GM23338 (cell line): ENCODE results near the gene GLRA1. TPM values are rescaled to one million over a fixed set of nuclear protein-coding genes. Genes with fewer than 3 reads are reported as not detected.

Source experiments
- ATAC-seq: fragments of 200-7000 bp; cut with Tn5 transposase; 3 replicates; pipeline ENCODE4 v1.9.1; 2020
- DNase-seq: peaks from one replicate; pipeline ENCODE4 v3.0.0-alpha.2; 2015; ENCODE audit warnings: low spot score
- H2AFZ ChIP-seq: fragments of 200-600 bp; sonication (generic); 2 replicates; pipeline ENCODE4 v1.8.0; 2016; ENCODE audit warnings: antibody characterized with exemption, mild to moderate bottlenecking, moderate library complexity
- H3F3A ChIP-seq: fragments of 200-600 bp; sonication (generic); replicated peaks from 2 replicates; pipeline ENCODE4 v1.8.0; 2017; ENCODE audit warnings: antibody characterized with exemption, mixed run types, low read depth
- H3K27ac ChIP-seq: fragments of 200-600 bp; sonication (generic); 2 replicates; pipeline ENCODE4 v1.6.1; 2016; ENCODE audit warnings: low read depth
- H3K27me3 ChIP-seq: fragments of 200-600 bp; sonication (generic); 2 replicates; pipeline ENCODE4 v1.8.0; 2016; ENCODE audit warnings: mild to moderate bottlenecking, mixed run types, moderate library complexity; ENCODE audit not compliant: insufficient read depth
- H3K36me3 ChIP-seq: fragments of 200-600 bp; sonication (generic); 2 replicates; pipeline ENCODE4 v1.8.0; 2016; ENCODE audit warnings: mild to moderate bottlenecking; ENCODE audit not compliant: insufficient read depth
- H3K4me1 ChIP-seq: fragments of 200-600 bp; sonication (generic); 2 replicates; pipeline ENCODE4 v1.8.0; 2016; ENCODE audit warnings: mild to moderate bottlenecking, moderate library complexity; ENCODE audit not compliant: insufficient read depth
- H3K4me2 ChIP-seq: fragments of 200-600 bp; sonication (generic); 2 replicates; pipeline ENCODE4 v1.7.1; 2017; ENCODE audit warnings: mixed run types
- H3K4me3 ChIP-seq: fragments of 200-600 bp; sonication (generic); 2 replicates; pipeline ENCODE4 v1.6.1; 2016; ENCODE audit warnings: mixed run types
- H3K79me2 ChIP-seq: fragments of 200-600 bp; sonication (generic); replicated peaks from 2 replicates; pipeline ENCODE4 v1.8.0; 2017; ENCODE audit warnings: mild to moderate bottlenecking; ENCODE audit not compliant: insufficient read depth
- H3K9me2 ChIP-seq: fragments of 200-600 bp; sonication (generic); 2 replicates; pipeline ENCODE4 v1.8.0; 2017; ENCODE audit not compliant: insufficient read depth
- H4K20me1 ChIP-seq: fragments of 200-600 bp; sonication (generic); replicated peaks from 2 replicates; pipeline ENCODE4 v1.8.0; 2017; ENCODE audit warnings: mild to moderate bottlenecking; ENCODE audit not compliant: insufficient read depth
- H3K27ac Mint-ChIP-seq: 2 replicates; pipeline ENCODE4 v1.8.0; 2020; ENCODE audit warnings: inconsistent platforms, mild to moderate bottlenecking, moderate library complexity, mixed read lengths
- H3K27me3 Mint-ChIP-seq: 3 replicates; pipeline ENCODE4 v1.8.0; 2022; ENCODE audit warnings: low read depth, mild to moderate bottlenecking, moderate library complexity, mixed read lengths, inconsistent platforms; ENCODE audit not compliant: insufficient read depth, poor library complexity
- H3K36me3 Mint-ChIP-seq: 3 replicates; pipeline ENCODE4 v1.8.0; 2021; ENCODE audit warnings: low read depth, mild to moderate bottlenecking, inconsistent platforms, moderate library complexity, mixed read lengths
- H3K4me1 Mint-ChIP-seq: 3 replicates; pipeline ENCODE4 v1.8.0; 2020; ENCODE audit warnings: mild to moderate bottlenecking, inconsistent platforms, mixed read lengths
- H3K4me3 Mint-ChIP-seq: 3 replicates; pipeline ENCODE4 v1.8.0; 2021; ENCODE audit warnings: moderate library complexity, mild to moderate bottlenecking, inconsistent platforms, mixed read lengths
- H3K9me3 Mint-ChIP-seq: 3 replicates; pipeline ENCODE4 v1.8.0; 2020; ENCODE audit warnings: moderate library complexity, mild to moderate bottlenecking, inconsistent platforms, mixed read lengths
- CREB1 ChIP-seq: fragments of 250-450 bp; sonication (Bioruptor Pico); IDR thresholded peaks from 2 replicates; pipeline ENCODE4 v1.5.0; 2020; ENCODE audit warnings: low read depth, mild to moderate bottlenecking, moderate library complexity
- EZH2 ChIP-seq: fragments of 200-600 bp; sonication (generic); IDR thresholded peaks from one replicate; pipeline ENCODE4 v1.8.0; 2017; ENCODE audit warnings: antibody characterized with exemption, mild to moderate bottlenecking, low read depth; ENCODE audit not compliant: unreplicated experiment
- EZH2phosphoT487 ChIP-seq: fragments of 200-600 bp; sonication (generic); IDR thresholded peaks from one replicate; pipeline ENCODE4 v1.8.1; 2018; ENCODE audit warnings: antibody characterized with exemption; ENCODE audit not compliant: unreplicated experiment
- JUNB ChIP-seq: IDR thresholded peaks from one replicate; pipeline ENCODE4 v1.6.1; 2016; ENCODE audit warnings: antibody characterized with exemption; ENCODE audit not compliant: unreplicated experiment
- REST ChIP-seq: IDR thresholded peaks from one replicate; pipeline ENCODE4 v1.6.1; 2018; ENCODE audit warnings: antibody characterized with exemption; ENCODE audit not compliant: unreplicated experiment
- ZNF114 ChIP-seq: fragments of 250-450 bp; sonication (Bioruptor Pico); IDR thresholded peaks from 2 replicates; pipeline ENCODE4 v1.5.0; 2020; ENCODE audit warnings: mild to moderate bottlenecking, moderate library complexity
- polyA plus RNA-seq: library from polyadenylated mRNA; unstranded; fragments of >200 nt; fragmentation: Nextera tagmentation; extraction: Ambion mirVana; gene quantifications from 2 replicates; pipeline ENCODE4 v1.2.1, GENCODE V29; 2016
- total RNA-seq: library from RNA; depleted of rRNA; stranded (reverse); fragments of >200 nt; shearing (Covaris generic); gene quantifications from 2 replicates; pipeline ENCODE4 v1.2.3, GENCODE V29; 2014
- TF ChIP-seq, protein P1 (sequence below), 2 experiments: fragments of 200-600 bp in 1 of 2; sonication (generic) in 1 of 2; conservative IDR thresholded peaks; 2 replicates each; pipeline versions ENCODE4 v1.5.1 to v1.6.1; 2016 to 2017; ENCODE audit warnings: antibody characterized with exemption in 2 of 2, low read depth in 2 of 2, mild to moderate bottlenecking in 2 of 2, moderate library complexity in 1 of 2
- TF ChIP-seq, protein P2 (sequence below): IDR thresholded peaks from 2 replicates; pipeline ENCODE4 v1.6.1; 2016; ENCODE audit warnings: antibody characterized with exemption

Gene GLRA1
- total and polyA plus RNA-seq, 2 experiments from 2014 or later, result not detected

GRCh38 chr5:151897896-151898295 is 26.8 kb downstream of the GLRA1 start:
- Histone ChIP-seq H3K27ac (no peak overlapping the region), H3K27me3 (peaks cover 69% of the 10 kb centered on the region), H3K4me2 (no peak overlapping the region), H3F3A (no peaks in the 10 kb centered on the region), H3K36me3 (no peaks in the 10 kb centered on the region), H2AFZ (no peak overlapping the region), H3K9me2 (no peaks in the 10 kb centered on the region), H3K79me2 (no peaks in the 10 kb centered on the region), H3K4me3 (no peak overlapping the region), H4K20me1 (peaks cover 10% of the 10 kb centered on the region; the same call in 1 of the 2 replicates), H3K4me1 (peaks cover 9% of the 10 kb centered on the region)
- Mint-ChIP-seq H3K27ac (no peak overlapping the region), H3K27me3 (peaks cover 53% of the 10 kb centered on the region), H3K9me3 (no peaks in the 10 kb centered on the region), H3K4me1 (peaks cover 10% of the 10 kb centered on the region; the same call in 2 of the 3 replicates), H3K36me3 (no peaks in the 10 kb centered on the region), H3K4me3 (no peak overlapping the region)
- ATAC-seq, result no peak
- no peak for TF ChIP-seq ZNF114
- TF ChIP-seq, protein P1, sequence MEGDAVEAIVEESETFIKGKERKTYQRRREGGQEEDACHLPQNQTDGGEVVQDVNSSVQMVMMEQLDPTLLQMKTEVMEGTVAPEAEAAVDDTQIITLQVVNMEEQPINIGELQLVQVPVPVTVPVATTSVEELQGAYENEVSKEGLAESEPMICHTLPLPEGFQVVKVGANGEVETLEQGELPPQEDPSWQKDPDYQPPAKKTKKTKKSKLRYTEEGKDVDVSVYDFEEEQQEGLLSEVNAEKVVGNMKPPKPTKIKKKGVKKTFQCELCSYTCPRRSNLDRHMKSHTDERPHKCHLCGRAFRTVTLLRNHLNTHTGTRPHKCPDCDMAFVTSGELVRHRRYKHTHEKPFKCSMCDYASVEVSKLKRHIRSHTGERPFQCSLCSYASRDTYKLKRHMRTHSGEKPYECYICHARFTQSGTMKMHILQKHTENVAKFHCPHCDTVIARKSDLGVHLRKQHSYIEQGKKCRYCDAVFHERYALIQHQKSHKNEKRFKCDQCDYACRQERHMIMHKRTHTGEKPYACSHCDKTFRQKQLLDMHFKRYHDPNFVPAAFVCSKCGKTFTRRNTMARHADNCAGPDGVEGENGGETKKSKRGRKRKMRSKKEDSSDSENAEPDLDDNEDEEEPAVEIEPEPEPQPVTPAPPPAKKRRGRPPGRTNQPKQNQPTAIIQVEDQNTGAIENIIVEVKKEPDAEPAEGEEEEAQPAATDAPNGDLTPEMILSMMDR (conservative IDR thresholded peaks at IDR 0.05; ENCODE audit: low read depth in 2 of 2), result no peak
- TF ChIP-seq EZH2phosphoT487, result no peak
- no peak for TF ChIP-seq JUNB
- no peak for TF ChIP-seq EZH2
- TF ChIP-seq, protein P2, sequence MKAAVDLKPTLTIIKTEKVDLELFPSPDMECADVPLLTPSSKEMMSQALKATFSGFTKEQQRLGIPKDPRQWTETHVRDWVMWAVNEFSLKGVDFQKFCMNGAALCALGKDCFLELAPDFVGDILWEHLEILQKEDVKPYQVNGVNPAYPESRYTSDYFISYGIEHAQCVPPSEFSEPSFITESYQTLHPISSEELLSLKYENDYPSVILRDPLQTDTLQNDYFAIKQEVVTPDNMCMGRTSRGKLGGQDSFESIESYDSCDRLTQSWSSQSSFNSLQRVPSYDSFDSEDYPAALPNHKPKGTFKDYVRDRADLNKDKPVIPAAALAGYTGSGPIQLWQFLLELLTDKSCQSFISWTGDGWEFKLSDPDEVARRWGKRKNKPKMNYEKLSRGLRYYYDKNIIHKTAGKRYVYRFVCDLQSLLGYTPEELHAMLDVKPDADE, result no peak
- no peak for DNase-seq

GRCh38 chr5:151897020-151897552 is 27.6 kb downstream of the GLRA1 start:
- Histone ChIP-seq H3K9me2 (no peaks in the 10 kb centered on the region), H3K79me2 (no peaks in the 10 kb centered on the region), H3K4me1 (peaks cover 4% of the 10 kb centered on the region; the same call in 1 of the 2 replicates), H3K27ac (no peak overlapping the region), H3K4me2 (no peak overlapping the region), H3K4me3 (no peak overlapping the region), H4K20me1 (peaks cover 10% of the 10 kb centered on the region; the same call in 1 of the 2 replicates), H3K36me3 (no peaks in the 10 kb centered on the region), H2AFZ (no peak overlapping the region), H3F3A (no peaks in the 10 kb centered on the region), H3K27me3 (peaks cover 61% of the 10 kb centered on the region)
- H3K4me3 Mint-ChIP-seq, result no peak overlapping the region
- no peak for DNase-seq
- peaks cover 47% of the 10 kb centered on the region for H3K27me3 Mint-ChIP-seq
- ATAC-seq, result no peak
- H3K27ac Mint-ChIP-seq, result no peak overlapping the region
- H3K9me3 Mint-ChIP-seq, result no peaks in the 10 kb centered on the region
- H3K36me3 Mint-ChIP-seq, result no peaks in the 10 kb centered on the region
- H3K4me1 Mint-ChIP-seq, result peaks cover 8% of the 10 kb centered on the region; the same call in 2 of the 3 replicates
- TF ChIP-seq REST (no peak), EZH2phosphoT487 (no peak), JUNB (no peak), CREB1 (CRISPR knock-in tag) (no peak), EZH2 (no peak)
- TF ChIP-seq, protein P1 (conservative IDR thresholded peaks at IDR 0.05; ENCODE audit: low read depth in 2 of 2), result no peak
